GM12878 (cell line): ENCODE data around the gene RASGRF1. TPM values are rescaled to one million over a fixed set of nuclear protein-coding genes. Genes with fewer than 3 reads are reported as not detected.

Experiments used
- ATAC-seq: fragments of 200-7000 bp; cut with Tn5 transposase; 3 replicates; pipeline ENCODE4 v1.9.1; 2020; ENCODE audit warnings: mild to moderate bottlenecking, moderate library complexity
- BruUV-seq: library from RNA; stranded (reverse); fragments of 400-500 nt; replicated peaks from 2 replicates; lab custom pipeline; 2021; lab: Mats Ljungman, UMichigan
- CTCF ChIA-PET: fragments of 300-600 bp; sonication (Branson Sonifier 250); formaldehyde crosslinking; extraction: SDS; loops from one replicate; lab custom pipeline; 2021; ENCODE audit warnings: inconsistent platforms; lab: Yijun Ruan, JAX
- POLR2A ChIA-PET: fragments of 350-600 bp; formaldehyde crosslinking; extraction: SDS; loops from one replicate; lab custom pipeline; 2021; ENCODE audit warnings: inconsistent platforms; lab: Charles Lee
- RAD21 ChIA-PET: fragments of 300-600 bp; sonication (Branson Sonifier 250); formaldehyde crosslinking; loops from one replicate; lab custom pipeline; 2023; ENCODE audit warnings: antibody characterized with exemption; ENCODE audit not compliant: unreplicated experiment; lab: Charles Lee
- SMC1A ChIA-PET: fragments of 300-600 bp; sonication (Branson Sonifier 250); formaldehyde crosslinking; loops from one replicate; lab custom pipeline; 2023; ENCODE audit not compliant: unreplicated experiment, uncharacterized antibody; lab: Charles Lee
- DNase-seq: peaks from one replicate; pipeline ENCODE4 v3.0.0-alpha.2; 2011; ENCODE audit warnings: low read depth, low spot score
- FAIRE-seq: peaks from 3 replicates; lab custom pipeline; 2011; peaks lifted over from hg19 to GRCh38; lab: Jason Lieb, UNC
- H2AFZ ChIP-seq: 2 replicates; pipeline ENCODE4 v1.6.0; 2011; ENCODE audit warnings: low read depth, low read length, control low read depth; ENCODE audit not compliant: control insufficient read depth
- H3K27ac ChIP-seq: 2 replicates; pipeline ENCODE4 v1.5.1; 2011; ENCODE audit warnings: control low read depth; ENCODE audit not compliant: control insufficient read depth, insufficient read depth
- H3K27me3 ChIP-seq, 2 experiments: replicated peaks in 1 of 2; 2 replicates each; pipeline versions ENCODE4 v1.6.0 to v1.6.1; 2011; ENCODE audit warnings: low read length in 1 of 2; ENCODE audit not compliant: control insufficient read depth in 2 of 2, insufficient read depth in 2 of 2
- H3K36me3 ChIP-seq, 2 experiments: 2 replicates each; pipeline ENCODE4 v1.5.1; 2011; ENCODE audit warnings: low read length in 1 of 2; ENCODE audit not compliant: control insufficient read depth in 2 of 2, insufficient read depth in 2 of 2
- H3K4me1 ChIP-seq: 2 replicates; pipeline ENCODE4 v1.6.1; 2011; ENCODE audit warnings: mild to moderate bottlenecking, low read length, moderate library complexity, mixed read lengths; ENCODE audit not compliant: control insufficient read depth, insufficient read depth
- H3K4me2 ChIP-seq: 2 replicates; pipeline ENCODE4 v1.6.0; 2011; ENCODE audit warnings: control low read depth; ENCODE audit not compliant: control insufficient read depth, insufficient read depth
- H3K4me3 ChIP-seq: fragments of 200-600 bp; sonication (generic); 2 replicates; pipeline ENCODE4 v1.5.1; 2016
- H3K79me2 ChIP-seq: 2 replicates; pipeline ENCODE4 v1.6.0; 2011; ENCODE audit warnings: low read length; ENCODE audit not compliant: control insufficient read depth, insufficient read depth
- H3K9ac ChIP-seq: 2 replicates; pipeline ENCODE4 v1.8.0; 2011; ENCODE audit warnings: low read length, control low read depth, mixed read lengths; ENCODE audit not compliant: control insufficient read depth, insufficient read depth
- H3K9me3 ChIP-seq: replicated peaks from 3 replicates; pipeline ENCODE4 v1.5.1; 2011; ENCODE audit warnings: mild to moderate bottlenecking, low read length; ENCODE audit not compliant: control insufficient read depth, insufficient read depth
- H4K20me1 ChIP-seq: 2 replicates; pipeline ENCODE4 v1.6.0; 2011; ENCODE audit not compliant: control insufficient read depth, insufficient read depth
- CBX3 ChIP-seq: fragments of 200-600 bp; sonication (generic); IDR thresholded peaks from 2 replicates; pipeline ENCODE4 v1.6.1; 2016; ENCODE audit warnings: low read depth, borderline replicate concordance
- CEBPB ChIP-seq, 2 experiments: fragments of 150-350 bp in 1 of 2; IDR thresholded peaks; 2 replicates each; pipeline ENCODE4 v1.6.1; 2012 to 2014; ENCODE audit warnings: low read depth in 2 of 2, low read length in 2 of 2, borderline replicate concordance in 1 of 2, inconsistent platforms in 1 of 2
- E2F8 ChIP-seq: fragments of 450-650 bp; IDR thresholded peaks from 2 replicates; pipeline ENCODE4 v1.6.1; 2018; ENCODE audit warnings: mild to moderate bottlenecking, low read depth, moderate library complexity; ENCODE audit not compliant: partially characterized antibody
- FOS ChIP-seq: IDR thresholded peaks from 3 replicates; pipeline ENCODE4 v1.6.1; 2011; ENCODE audit warnings: borderline replicate concordance; ENCODE audit not compliant: insufficient read length; ENCODE audit errors: extremely low read depth
- MEF2B ChIP-seq: fragments of 450-650 bp; IDR thresholded peaks from 2 replicates; pipeline ENCODE4 v1.6.1; 2018; ENCODE audit warnings: mild to moderate bottlenecking, moderate library complexity; ENCODE audit not compliant: partially characterized antibody, poor library complexity, severe bottlenecking
- MYB ChIP-seq: fragments of 150-350 bp; IDR thresholded peaks from 2 replicates; pipeline ENCODE4 v1.6.1; 2014; ENCODE audit warnings: mild to moderate bottlenecking, low read depth, low read length, borderline replicate concordance
- PAX8 ChIP-seq: fragments of 450-650 bp; IDR thresholded peaks from 2 replicates; pipeline ENCODE4 v1.6.1; 2017; ENCODE audit warnings: mild to moderate bottlenecking, moderate library complexity
- RELB ChIP-seq: fragments of 450-650 bp; IDR thresholded peaks from 2 replicates; pipeline ENCODE4 v1.6.1; 2017; ENCODE audit warnings: low read depth, mild to moderate bottlenecking, moderate library complexity
- TCF7 ChIP-seq: IDR thresholded peaks from 2 replicates; pipeline ENCODE4 v1.6.1; 2014; ENCODE audit warnings: antibody characterized with exemption, borderline replicate concordance
- WGBS: methylation state at CpG from one replicate; pipeline ENCODE4 v1.1.6; 2016; ENCODE audit warnings: low lambda C conversion rate; ENCODE audit not compliant: insufficient replicate concordance, insufficient coverage; ENCODE audit errors: missing lambda C conversion rate; 5-methylcytosine and 5-hydroxymethylcytosine counted together
- in situ Hi-C: fragments of 300-500 bp; cut with MboI; formaldehyde crosslinking; loops from 9 replicates; pipeline ENCODE4 v1.14.3; 2018; ENCODE audit warnings: mixed read lengths
- intact Hi-C: fragments of 100-400 bp; cut with micrococcal nuclease; formaldehyde crosslinking; loops from one replicate; pipeline ENCODE4 v1.14.2; 2022; ENCODE audit not compliant: unreplicated experiment
- polyA plus RNA-seq, 11 experiments: library from polyadenylated mRNA; depleted of rRNA in 4 of 11; unstranded in 6 of 11; stranded (reverse) in 5 of 11; fragments of >200 nt; fragmentation: Nextera tagmentation in 4 of 11; fragmentation: Illumina TruSeq in 1 of 11; extraction: Ambion mirVana in 4 of 11; extraction: Trizol in 1 of 11; gene quantifications; 1 replicate in 1 of 11; 2 replicates in 10 of 11; pipeline versions ENCODE4 v1.2.1 to v1.2.3, GENCODE V29; 2011 to 2016; ENCODE audit warnings: inconsistent platforms in 2 of 11, missing spikeins in 2 of 11, low read depth in 1 of 11
- total RNA-seq, 4 experiments: library from RNA; depleted of rRNA in 3 of 4; stranded (reverse); fragments of >200 nt in 3 of 4; fragmentation: Illumina TruSeq in 1 of 4; extraction: Trizol in 1 of 4; gene quantifications; 2 replicates each; pipeline versions ENCODE4 v1.2.1 to v1.2.3, GENCODE V29; 2013 to 2021

Gene RASGRF1
- total and polyA plus RNA-seq, 10 of the 15 experiments (the other 5 are each of a cell fraction or from before 2014, with no cell fraction given), result 0.20 to 1.9 (median 0.86) TPM

GRCh38 chr15:78923480-78924360, 166.9 kb downstream of the RASGRF1 start:
- intact Hi-C loops, result no loop called here
- POLR2A ChIA-PET, result no interaction called here

More at GRCh38 chr15:78923480-78924360, 166.9 kb downstream of the RASGRF1 start:
- no peaks in the 10 kb centered on the region; the same call in 1 of the 2 replicates for H4K20me1 ChIP-seq
- SMC1A ChIA-PET, result interaction anchor here (0.9 to 3.4 kb wide), 5 partner anchors 12 to 99 kb away, joined by 5 to 10 read pairs (median 7); no protein-coding TSS in a partner anchor
- BruUV-seq, result no TSS peak
- ATAC-seq (no peak), DNase-seq (no peak), FAIRE-seq (no peak)
- H3K4me3 ChIP-seq, result no peak overlapping the region
- no peak overlapping the region for H2AFZ ChIP-seq
- H3K9me3 ChIP-seq, result no peaks in the 10 kb centered on the region
- no peak overlapping the region for H3K9ac ChIP-seq
- H3K79me2 ChIP-seq, result no peaks in the 10 kb centered on the region
- in situ Hi-C loops, result no loop called here
- no peak overlapping the region for H3K27ac ChIP-seq
- no peak overlapping the region for H3K4me2 ChIP-seq
- CTCF ChIA-PET, result interaction anchor here (0.6 to 1.3 kb wide), 7 partner anchors 11 to 261 kb away, joined by 3 to 4 read pairs (median 3); no protein-coding TSS in a partner anchor
- H3K36me3 ChIP-seq, result peaks cover 44 to 63% of the 10 kb centered on the region in 2 experiments
- TF ChIP-seq RELB (no peak), FOS (no peak), E2F8 (no peak), CBX3 (no peak), TCF7 (no peak), MEF2B (no peak), CEBPB (IDR thresholded peaks at IDR 0.05; ENCODE audit: borderline replicate concordance in 1 of 2, low read depth in 2 of 2, low read length in 2 of 2) (no peak), PAX8 (no peak), MYB (no peak)
- H3K27me3 ChIP-seq, result no peaks in the 10 kb centered on the region
- RAD21 ChIA-PET, result interaction anchor here (1.2 to 2.2 kb wide), 2 partner anchors 55 to 56 kb away, joined by 3 to 5 read pairs; no protein-coding TSS in a partner anchor
- 84% methylated on average over 11 of the region's 18 CpGs for WGBS
- H3K4me1 ChIP-seq, result no peaks in the 10 kb centered on the region; the same call in 1 of the 2 replicates
